ENCODE measurements around the gene VENTX. TPM values are rescaled to one million over a fixed set of nuclear protein-coding genes. Genes with fewer than 3 reads are reported as not detected.
A peak's percentile ranks its signal among the peaks of the same experiment; 100 is the strongest.

VENTX gene
- total and polyA plus RNA-seq, 3 experiments from 2014 or later = not detected

- CTCF ChIA-PET = no interaction called here
- no peaks in the 10 kb centered on the region for H3K4me1 ChIP-seq (ENCODE audit: insufficient read depth, low read length)
These were observed 42.0 kb upstream of the VENTX start for GRCh38 chr10:133195611-133196010.

GRCh38 chr10:133196221-133196915 lies 41.3 kb upstream of the VENTX start:
- Mint-ChIP-seq H3K9me3 (peaks cover 0 to 10% (median 2%) of the 10 kb centered on the region in 5 donors), H3K4me1 (no peaks in the 10 kb centered on the region), H3K27me3 (no peaks in the 10 kb centered on the region), H3K4me3 (no peak overlapping the region), H3K36me3 (no peaks in the 10 kb centered on the region), H3K27ac (peak overlapping the region in 1 of 8 donors; percentile 44)
- ChIA-PET CTCF (no interaction called here), POLR2A (no interaction called here)
- no peak for DNase-seq
- H3K27me3 ChIP-seq (ENCODE audit: insufficient read depth, low read length, poor library complexity, severe bottlenecking) = no peaks in the 10 kb centered on the region
- H3K4me1 ChIP-seq (ENCODE audit: insufficient read depth, low read length) = no peaks in the 10 kb centered on the region
- no peak overlapping the region for H3K27ac ChIP-seq (ENCODE audit: low read depth, low read length)
- no peak overlapping the region for H3K4me3 ChIP-seq (ENCODE audit: low read length)
- no peaks in the 10 kb centered on the region for H3K36me3 ChIP-seq (ENCODE audit: insufficient read depth, low read length)
- no peaks in the 10 kb centered on the region for H3K9me3 ChIP-seq (ENCODE audit: low read length)

More at GRCh38 chr10:133195611-133196010, 42.0 kb upstream of the VENTX start:
- Histone ChIP-seq H3K36me3 (ENCODE audit: insufficient read depth, low read length) (no peaks in the 10 kb centered on the region), H3K4me3 (ENCODE audit: low read length) (no peak overlapping the region), H3K27me3 (ENCODE audit: insufficient read depth, low read length, poor library complexity, severe bottlenecking) (no peaks in the 10 kb centered on the region), H3K27ac (ENCODE audit: low read depth, low read length) (no peak overlapping the region), H3K9me3 (ENCODE audit: low read length) (no peaks in the 10 kb centered on the region)
- DNase-seq = peak in 1 of 5 donors; percentile 32
- POLR2A ChIA-PET = no interaction called here
- Mint-ChIP-seq H3K9me3 (peaks cover 0 to 10% (median 2%) of the 10 kb centered on the region in 5 donors), H3K36me3 (no peaks in the 10 kb centered on the region), H3K4me3 (no peak overlapping the region), H3K27ac (no peak overlapping the region), H3K4me1 (no peaks in the 10 kb centered on the region), H3K27me3 (no peaks in the 10 kb centered on the region)

- Histone ChIP-seq H3K9me3 (ENCODE audit: low read length) (no peaks in the 10 kb centered on the region), H3K4me1 (ENCODE audit: insufficient read depth, low read length) (no peaks in the 10 kb centered on the region), H3K36me3 (ENCODE audit: insufficient read depth, low read length) (no peaks in the 10 kb centered on the region), H3K27ac (ENCODE audit: low read depth, low read length) (no peak overlapping the region), H3K27me3 (ENCODE audit: insufficient read depth, low read length, poor library complexity, severe bottlenecking) (no peaks in the 10 kb centered on the region), H3K4me3 (ENCODE audit: low read length) (no peak overlapping the region)
- ChIA-PET POLR2A (no interaction called here), CTCF (no interaction called here)
- Mint-ChIP-seq H3K4me1 (no peaks in the 10 kb centered on the region), H3K27me3 (no peaks in the 10 kb centered on the region), H3K36me3 (no peaks in the 10 kb centered on the region), H3K27ac (peak overlapping the region in 1 of 8 donors; percentile 9), H3K4me3 (no peak overlapping the region), H3K9me3 (peaks cover 0 to 10% (median 2%) of the 10 kb centered on the region in 5 donors)
- no peak for DNase-seq
These were observed 40.5 kb upstream of the VENTX start for GRCh38 chr10:133196936-133197758.

DNA sequence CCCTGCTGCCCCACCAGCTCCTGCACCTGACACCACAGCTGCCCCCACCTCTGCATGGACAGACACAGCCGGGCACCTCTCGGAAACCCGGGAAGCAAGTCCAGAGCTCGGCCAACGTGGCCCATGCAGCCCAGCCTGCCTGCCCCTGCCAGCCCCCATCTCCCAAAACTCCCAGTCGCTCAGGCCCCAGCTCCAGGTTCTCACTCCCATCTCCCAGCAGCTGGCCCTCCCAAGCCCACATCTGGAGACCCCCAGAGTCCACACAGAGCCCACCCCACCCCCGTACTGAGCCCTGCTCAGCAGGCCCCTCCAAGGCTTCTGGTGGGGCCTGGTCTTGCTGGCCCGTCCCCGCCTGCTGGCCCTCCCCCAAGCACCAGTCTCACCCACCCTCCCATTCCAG lies 39.9 kb upstream of the VENTX start:
- Mint-ChIP-seq H3K27ac (no peak overlapping the region), H3K36me3 (no peaks in the 10 kb centered on the region), H3K9me3 (peaks cover 0 to 10% (median 0%) of the 10 kb centered on the region in 5 donors), H3K4me3 (no peak overlapping the region), H3K4me1 (no peaks in the 10 kb centered on the region), H3K27me3 (no peaks in the 10 kb centered on the region)
- DNase-seq = no peak
- no peaks in the 10 kb centered on the region for H3K27me3 ChIP-seq (ENCODE audit: insufficient read depth, low read length, poor library complexity, severe bottlenecking)
- no peak overlapping the region for H3K4me3 ChIP-seq (ENCODE audit: low read length)
- ChIA-PET POLR2A (no interaction called here), CTCF (no interaction called here)
- H3K36me3 ChIP-seq (ENCODE audit: insufficient read depth, low read length) = no peaks in the 10 kb centered on the region
- H3K27ac ChIP-seq (ENCODE audit: low read depth, low read length) = no peak overlapping the region
- H3K9me3 ChIP-seq (ENCODE audit: low read length) = no peaks in the 10 kb centered on the region
- no peaks in the 10 kb centered on the region for H3K4me1 ChIP-seq (ENCODE audit: insufficient read depth, low read length)

DNA sequence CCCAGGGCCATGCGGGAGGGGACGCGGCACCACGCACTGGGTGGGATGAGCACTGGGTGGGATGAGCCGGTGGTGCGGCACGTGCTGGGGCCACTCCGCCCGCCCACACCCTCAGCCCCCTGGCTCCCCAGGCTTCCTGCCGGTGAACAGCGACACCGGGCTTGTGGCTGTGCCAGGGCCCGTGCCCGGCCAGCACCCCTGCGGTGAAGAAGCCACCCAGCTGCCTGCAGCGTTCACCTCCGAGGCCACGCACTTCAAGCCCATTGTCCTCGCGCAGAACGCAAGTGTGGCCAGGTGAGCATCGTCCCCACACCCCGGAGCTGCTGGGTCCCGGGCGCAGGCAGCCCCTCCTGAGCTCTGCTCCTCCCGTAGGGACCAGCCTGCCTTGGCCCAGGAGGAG lies 39.4 kb upstream of the VENTX start:
- CTCF ChIA-PET = no interaction called here
- no peak overlapping the region for H3K27ac ChIP-seq (ENCODE audit: low read depth, low read length)
- DNase-seq = no peak
- H3K27me3 ChIP-seq (ENCODE audit: insufficient read depth, low read length, poor library complexity, severe bottlenecking) = no peaks in the 10 kb centered on the region
- no peaks in the 10 kb centered on the region for H3K36me3 ChIP-seq (ENCODE audit: insufficient read depth, low read length)
- H3K4me3 ChIP-seq (ENCODE audit: low read length) = no peak overlapping the region
- no peaks in the 10 kb centered on the region for H3K36me3 Mint-ChIP-seq
- POLR2A ChIA-PET = no interaction called here
- no peaks in the 10 kb centered on the region for H3K27me3 Mint-ChIP-seq
- no peak overlapping the region for H3K4me3 Mint-ChIP-seq
- peaks cover 0 to 10% (median 0%) of the 10 kb centered on the region in 5 donors for H3K9me3 Mint-ChIP-seq
- H3K4me1 ChIP-seq (ENCODE audit: insufficient read depth, low read length) = no peaks in the 10 kb centered on the region
- no peaks in the 10 kb centered on the region for H3K9me3 ChIP-seq (ENCODE audit: low read length)
- H3K4me1 Mint-ChIP-seq = no peaks in the 10 kb centered on the region
- no peak overlapping the region for H3K27ac Mint-ChIP-seq

GRCh38 chr10:133198621-133199487 lies 38.8 kb upstream of the VENTX start:
- H3K36me3 ChIP-seq (ENCODE audit: insufficient read depth, low read length) = no peaks in the 10 kb centered on the region
- no peak overlapping the region for H3K4me3 ChIP-seq (ENCODE audit: low read length)
- no peak overlapping the region for H3K27ac ChIP-seq (ENCODE audit: low read depth, low read length)
- Mint-ChIP-seq H3K4me3 (no peak overlapping the region), H3K27ac (no peak overlapping the region), H3K27me3 (no peaks in the 10 kb centered on the region), H3K4me1 (no peaks in the 10 kb centered on the region), H3K9me3 (peaks cover 0 to 7% (median 0%) of the 10 kb centered on the region in 5 donors), H3K36me3 (no peaks in the 10 kb centered on the region)
- ChIA-PET POLR2A (no interaction called here), CTCF (no interaction called here)
- no peak for DNase-seq
- no peaks in the 10 kb centered on the region for H3K27me3 ChIP-seq (ENCODE audit: insufficient read depth, low read length, poor library complexity, severe bottlenecking)
- H3K9me3 ChIP-seq (ENCODE audit: low read length) = no peaks in the 10 kb centered on the region
- H3K4me1 ChIP-seq (ENCODE audit: insufficient read depth, low read length) = no peaks in the 10 kb centered on the region

- ChIA-PET CTCF (no interaction called here), POLR2A (no interaction called here)
- no peaks in the 10 kb centered on the region for H3K36me3 ChIP-seq (ENCODE audit: insufficient read depth, low read length)
- Mint-ChIP-seq H3K27ac (no peak overlapping the region), H3K9me3 (peaks cover 0 to 3% (median 0%) of the 10 kb centered on the region in 5 donors), H3K27me3 (no peaks in the 10 kb centered on the region), H3K4me1 (no peaks in the 10 kb centered on the region), H3K4me3 (no peak overlapping the region), H3K36me3 (no peaks in the 10 kb centered on the region)
- H3K27me3 ChIP-seq (ENCODE audit: insufficient read depth, low read length, poor library complexity, severe bottlenecking) = no peaks in the 10 kb centered on the region
- H3K9me3 ChIP-seq (ENCODE audit: low read length) = no peaks in the 10 kb centered on the region
- no peak for DNase-seq
- H3K4me1 ChIP-seq (ENCODE audit: insufficient read depth, low read length) = no peaks in the 10 kb centered on the region
- H3K27ac ChIP-seq (ENCODE audit: low read depth, low read length) = no peak overlapping the region
- no peak overlapping the region for H3K4me3 ChIP-seq (ENCODE audit: low read length)
These were observed 38.2 kb upstream of the VENTX start for GRCh38 chr10:133199488-133199885.

Measured in CD8-positive, alpha-beta memory T cell (primary cell).